Raji (cell line): Measurements from ENCODE around the gene NOTCH3.

Experiments used
- POLR2A ChIP-seq: IDR thresholded peaks from 2 replicates; pipeline ENCODE4 v1.6.1; 2011; ENCODE audit warnings: low read depth, low read length, control low read depth; ENCODE audit not compliant: insufficient read depth

NOTCH3 gene

GRCh38 chr19:15213715-15214381 lies 13.1 kb upstream of the NOTCH3 start:
- no peak for TF ChIP-seq POLR2A

- no peak for TF ChIP-seq POLR2A
These were observed 11.9 kb upstream of the NOTCH3 start for GRCh38 chr19:15212711-15213110.

- TF ChIP-seq POLR2A = no peak
These were observed 9.6 kb upstream of the NOTCH3 start for GRCh38 chr19:15210323-15210781.

GRCh38 chr19:15201374-15202023 lies 704 bp upstream of the NOTCH3 start:
- no peak for TF ChIP-seq POLR2A

DNA sequence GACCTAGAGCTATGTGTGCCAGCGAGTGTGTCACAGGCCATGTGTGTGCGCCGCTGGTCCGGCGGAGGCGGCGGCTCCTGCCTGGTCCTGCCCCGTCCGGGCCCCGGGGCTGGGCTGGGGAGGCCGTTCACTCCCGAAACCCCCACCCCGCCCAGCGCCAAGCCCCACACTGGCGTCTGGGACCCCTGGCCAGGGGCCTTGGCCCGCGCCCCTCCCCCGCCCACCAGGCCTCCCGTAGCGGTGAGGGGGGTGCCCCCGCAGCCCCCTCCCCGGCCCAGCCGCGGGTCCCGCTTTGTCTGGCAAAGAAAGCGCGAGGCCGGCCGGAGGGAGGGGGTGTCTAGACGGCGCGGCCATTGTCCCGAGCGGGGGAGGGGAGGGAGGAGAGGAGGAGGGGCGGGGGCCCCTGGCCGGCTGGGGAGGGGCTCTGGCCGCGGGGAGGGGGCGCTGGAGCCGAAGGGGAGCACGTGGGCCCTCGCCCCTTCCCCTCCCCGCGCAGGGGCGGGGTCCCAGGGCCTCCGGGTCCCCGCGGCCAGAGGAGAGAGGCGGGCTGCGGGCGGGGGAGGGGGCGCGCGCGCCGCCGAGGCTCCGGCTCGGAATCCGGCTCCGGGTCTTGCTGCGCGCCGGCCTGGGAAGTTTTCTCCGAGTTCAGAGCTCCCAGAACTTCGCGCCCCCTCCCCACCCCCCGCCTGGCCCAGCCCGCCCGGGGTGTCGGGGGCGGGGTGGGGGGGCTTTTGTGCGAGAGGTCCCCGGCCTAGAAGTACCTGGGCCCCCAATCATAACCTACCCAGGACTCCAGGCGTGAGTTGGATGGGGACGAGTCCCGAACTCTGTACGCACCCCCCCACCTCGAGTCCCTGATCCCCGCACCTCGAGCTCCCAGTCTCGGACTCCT lies 888 bp downstream of the NOTCH3 start:
- TF ChIP-seq POLR2A = no peak

DNA sequence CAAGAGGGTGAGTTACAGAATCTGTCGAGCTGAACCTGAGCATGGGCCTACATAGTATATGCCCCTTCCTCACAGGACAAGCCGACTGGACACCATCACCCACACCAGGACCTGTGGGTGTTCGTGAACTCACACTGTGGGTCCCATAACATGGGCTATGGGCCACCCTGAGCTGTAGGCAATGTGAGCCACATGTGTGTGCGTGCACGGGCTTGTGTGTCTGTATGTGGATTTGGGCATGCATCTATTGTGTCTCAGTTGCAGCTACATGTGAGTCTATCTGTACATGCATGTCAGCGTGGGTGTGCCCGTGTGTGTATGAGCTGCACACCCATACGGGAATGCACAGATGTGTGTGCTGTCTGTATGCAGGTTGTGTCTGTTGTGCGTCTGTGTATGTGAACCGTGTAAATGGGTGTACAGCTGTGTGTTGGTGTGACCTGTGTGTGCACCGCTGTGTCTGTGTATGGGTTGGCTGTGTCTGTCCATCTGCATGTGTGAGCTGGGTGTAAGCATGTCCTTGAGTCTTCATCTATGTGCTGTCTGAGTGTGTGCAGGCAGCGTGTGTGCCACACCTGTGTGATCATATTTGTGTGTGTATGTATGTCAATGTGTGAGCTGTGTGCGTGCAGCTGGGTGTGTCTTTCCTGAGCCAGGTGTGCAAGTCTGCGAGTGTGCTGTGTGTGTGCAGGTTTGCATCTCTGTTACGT lies 1.7 kb downstream of the NOTCH3 start:
- no peak for TF ChIP-seq POLR2A

GRCh38 chr19:15197942-15198341 lies 2.9 kb downstream of the NOTCH3 start:
- no peak for TF ChIP-seq POLR2A

GRCh38 chr19:15197275-15197941 lies 3.4 kb downstream of the NOTCH3 start:
- no peak for TF ChIP-seq POLR2A

DNA sequence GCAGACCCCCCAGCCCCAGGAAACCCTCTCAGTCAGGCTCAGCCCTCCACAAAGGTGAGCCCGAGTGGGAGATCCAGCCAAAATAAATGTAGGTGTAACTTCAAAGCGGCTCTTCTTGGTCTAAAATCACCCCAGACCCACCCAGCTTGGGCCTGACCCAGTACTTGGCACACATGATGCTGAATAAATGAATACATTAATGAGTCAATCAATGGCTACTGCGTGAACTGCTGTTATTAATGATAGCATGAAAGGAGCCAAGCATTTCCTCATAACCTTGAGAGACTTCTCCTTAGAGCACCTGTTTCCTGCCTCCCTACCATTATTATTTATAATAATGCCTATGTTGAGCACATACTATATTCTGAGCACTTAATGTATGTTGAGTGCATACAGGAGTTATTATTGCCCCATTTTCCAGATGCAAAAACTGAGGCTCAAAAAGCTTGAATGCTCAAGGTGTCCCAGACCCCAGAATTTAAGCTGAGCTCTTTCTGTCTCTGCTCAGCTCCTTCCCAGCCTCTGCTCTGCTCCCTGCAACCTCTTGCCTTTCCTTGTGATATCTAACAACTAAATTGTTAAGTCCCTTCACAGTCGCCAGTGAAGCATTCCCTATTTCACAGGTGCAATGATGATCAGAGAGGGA lies 4.3 kb downstream of the NOTCH3 start:
- no peak for TF ChIP-seq POLR2A

DNA sequence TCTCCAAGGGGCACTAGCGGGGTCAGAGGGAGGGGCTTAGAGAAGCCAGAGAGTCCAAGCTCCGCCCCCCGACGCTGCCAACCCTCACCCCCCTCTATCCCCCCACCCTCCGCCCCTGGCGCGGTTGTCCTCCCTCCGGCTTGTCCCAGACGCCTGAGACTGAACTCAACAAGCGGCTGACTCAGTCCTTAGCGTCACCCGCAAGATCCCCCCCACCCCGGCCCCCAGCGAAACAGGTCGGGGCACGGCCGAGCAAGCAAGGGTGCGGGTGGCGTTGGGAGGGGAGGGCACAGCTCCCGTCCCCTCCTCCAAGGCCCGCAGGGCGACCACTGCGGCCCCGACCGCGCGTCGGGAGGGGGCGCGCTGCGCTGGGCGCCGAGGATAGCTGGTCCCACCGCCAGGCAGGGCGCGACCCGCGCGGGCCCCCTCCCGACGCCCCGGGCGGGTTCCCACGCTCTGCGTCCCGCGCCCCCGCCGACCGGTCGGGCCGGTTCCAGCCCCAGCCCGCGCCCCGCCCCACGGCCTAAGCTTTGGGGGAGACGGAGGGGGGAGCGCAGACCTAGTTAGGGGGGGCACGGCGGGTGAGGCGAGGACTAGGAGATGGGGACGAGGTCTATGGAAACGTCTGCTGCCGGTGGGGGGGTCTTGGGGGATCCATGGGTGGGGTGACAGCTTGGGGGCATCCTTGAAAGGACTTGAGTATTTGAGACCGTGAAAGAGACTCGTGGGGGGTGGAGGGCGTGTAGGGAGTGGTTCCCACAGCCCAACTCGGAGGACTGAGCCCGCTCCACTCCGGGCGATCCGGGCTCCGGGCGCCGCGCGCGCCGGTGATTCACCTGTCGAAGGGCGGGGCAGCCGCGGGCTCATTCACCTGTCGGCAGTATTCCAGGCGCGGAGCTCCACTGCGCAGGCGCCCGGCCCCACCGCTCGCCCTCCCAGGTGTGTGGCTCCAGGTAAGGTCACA lies 5.1 kb downstream of the NOTCH3 start:
- no peak for TF ChIP-seq POLR2A

DNA sequence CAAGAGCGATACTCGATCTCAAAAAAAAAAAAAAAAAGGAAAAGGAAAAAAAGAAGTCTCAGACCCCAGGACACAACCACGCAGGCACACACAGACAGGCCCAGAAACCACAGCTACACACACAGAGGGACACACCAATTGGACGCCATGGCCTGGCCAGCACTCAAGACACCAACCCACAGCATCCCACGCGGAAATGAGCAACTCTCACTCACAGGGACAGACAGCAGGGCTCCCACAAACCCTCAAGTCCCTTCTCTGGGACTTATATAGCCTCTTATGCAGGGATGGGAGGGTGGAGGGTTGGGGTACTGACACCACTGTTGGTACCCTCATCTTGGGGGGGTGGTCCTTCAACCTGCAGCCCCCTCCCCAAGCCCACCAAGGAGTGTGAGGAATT lies 5.9 kb downstream of the NOTCH3 start:
- TF ChIP-seq POLR2A = no peak

GRCh38 chr19:15191982-15192381 lies 8.8 kb downstream of the NOTCH3 start:
- no peak for TF ChIP-seq POLR2A

DNA sequence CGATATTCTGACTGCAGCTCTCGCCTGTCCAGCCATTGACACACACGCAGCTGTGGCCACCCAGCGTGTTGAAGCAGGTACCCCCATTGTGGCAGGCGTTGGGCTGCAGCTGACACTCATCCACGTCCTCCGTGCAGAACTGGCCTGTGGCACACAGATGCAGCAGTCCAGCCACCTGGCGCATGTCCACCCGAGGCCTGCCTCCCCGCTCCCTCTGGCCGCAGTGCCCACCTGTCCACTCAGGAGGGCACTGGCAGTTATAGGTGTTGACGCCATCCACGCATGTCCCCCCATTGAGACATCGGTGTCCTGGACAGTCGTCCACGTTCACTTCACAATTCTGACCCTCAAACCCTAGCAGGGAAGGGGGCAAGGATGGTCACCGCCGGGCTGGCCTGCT lies 9.3 kb downstream of the NOTCH3 start:
- TF ChIP-seq POLR2A = no peak
